ENCODE results near the gene FRY.

FRY gene

DNA sequence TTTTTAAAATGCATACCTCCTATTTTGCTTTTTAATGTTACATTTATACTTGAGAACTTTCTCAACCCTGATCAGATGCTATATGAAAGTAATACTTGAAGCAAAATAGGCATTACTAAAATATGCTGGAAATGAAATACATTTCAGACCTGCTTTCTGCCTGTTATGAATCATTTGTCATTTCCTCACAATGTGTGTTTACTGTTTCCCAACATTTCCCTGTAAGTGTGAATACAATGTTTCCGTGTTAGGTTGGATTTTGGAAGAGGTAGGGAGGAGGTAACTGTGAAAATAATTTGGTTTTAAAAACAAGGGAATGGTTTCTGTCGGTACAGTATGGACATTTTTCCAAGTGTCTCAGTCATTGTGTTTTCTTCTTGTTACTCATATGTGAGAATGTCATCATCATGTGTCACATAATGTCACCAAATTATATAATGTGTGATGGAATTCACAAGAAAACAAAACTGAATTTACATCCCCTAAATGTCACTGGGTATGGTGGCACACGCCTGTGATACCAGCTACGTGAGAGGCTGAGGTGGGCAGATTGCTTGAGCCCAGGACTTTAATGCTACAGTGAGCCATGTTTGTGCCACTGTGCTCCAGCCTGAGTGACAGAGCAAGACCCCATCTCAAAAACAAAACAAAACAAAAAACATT, 240.6 kb downstream of the FRY start:
- DNase-seq = no peak

DNA sequence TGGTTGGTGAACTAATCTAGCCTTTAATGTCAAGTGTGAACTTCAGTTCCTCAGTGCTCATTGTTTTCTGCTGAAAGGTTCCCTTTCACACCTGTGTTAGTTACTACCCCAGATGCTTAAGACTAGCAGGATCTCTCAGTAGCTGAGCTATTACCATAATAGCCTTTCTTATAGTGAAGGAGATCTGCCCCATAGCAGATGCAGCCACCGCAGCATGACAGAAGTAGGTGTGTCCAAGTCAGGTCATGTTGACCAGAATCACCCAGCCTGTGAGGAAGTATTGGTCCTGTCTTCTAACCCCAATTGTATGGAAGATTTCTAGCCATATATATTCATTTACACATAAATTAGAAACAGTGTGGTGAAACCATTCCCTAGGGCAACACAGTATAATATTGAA, 246.3 kb downstream of the FRY start:
- no peak for DNase-seq

GRCh38 chr13:32278426-32278825, 246.9 kb downstream of the FRY start:
- no peak for DNase-seq

- no peak for DNase-seq
Measured at GRCh38 chr13:32281096-32281495, 249.5 kb downstream of the FRY start.

DNA sequence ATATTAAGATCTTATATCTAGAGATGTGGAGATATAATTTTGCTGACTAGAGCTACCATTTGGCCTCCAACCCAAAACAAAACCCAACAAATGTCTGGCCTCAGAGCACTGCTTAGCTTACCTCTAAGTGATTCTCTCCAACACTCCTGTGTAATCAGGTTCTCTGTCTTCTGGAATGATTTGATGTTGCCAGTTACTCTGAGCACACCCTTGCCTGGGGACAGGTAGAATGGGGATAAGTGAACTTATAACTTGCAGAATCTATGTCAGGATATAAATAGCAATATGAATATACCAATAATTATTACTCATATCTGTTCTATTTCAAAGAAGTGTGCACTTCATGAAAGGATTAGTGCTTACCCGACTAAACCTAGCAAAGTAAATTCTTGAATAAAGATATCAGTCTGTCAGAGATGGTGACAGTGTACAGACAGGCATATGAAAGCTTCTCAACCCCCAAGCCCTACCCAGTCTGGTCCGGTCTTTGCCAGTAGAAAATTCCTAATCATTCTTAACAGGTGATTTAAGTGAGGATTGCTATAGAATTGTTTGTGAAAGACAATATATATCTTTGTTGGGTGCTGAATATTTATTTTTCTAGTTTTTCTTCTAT, 250.6 kb downstream of the FRY start:
- no peak for DNase-seq

- no peak for DNase-seq
Measured at GRCh38 chr13:32284927-32285632, 253.5 kb downstream of the FRY start.

- no peak for DNase-seq
Measured at GRCh38 chr13:32285633-32285965, 254.0 kb downstream of the FRY start.

- DNase-seq = no peak
Measured at GRCh38 chr13:32297206-32297605, 265.6 kb downstream of the FRY start.

- no peak for DNase-seq
Measured at GRCh38 chr13:32298695-32299094, 267.1 kb downstream of the FRY start.

- no peak for DNase-seq
Measured at GRCh38 chr13:32299893-32300292, 268.3 kb downstream of the FRY start.

DNA sequence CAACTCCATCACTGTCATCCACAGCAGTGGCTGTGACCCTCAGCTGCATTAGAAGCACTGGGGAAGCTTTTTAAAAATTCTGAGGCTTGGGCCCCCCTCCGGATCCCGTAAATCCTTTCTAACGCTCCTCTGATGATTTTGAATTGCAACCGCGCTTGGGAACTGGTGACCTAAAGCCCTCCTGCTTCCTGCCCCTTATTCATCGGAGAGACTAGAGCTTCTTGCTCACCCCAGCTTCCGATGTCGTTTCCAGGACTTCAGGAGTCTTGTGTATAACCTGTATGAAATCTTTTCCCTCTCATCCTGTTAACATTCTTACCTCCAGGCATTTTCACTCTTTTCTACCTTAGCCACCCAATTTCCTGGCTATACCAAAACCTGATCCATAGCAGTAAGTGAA, 268.8 kb downstream of the FRY start:
- DNase-seq = no peak

DNA sequence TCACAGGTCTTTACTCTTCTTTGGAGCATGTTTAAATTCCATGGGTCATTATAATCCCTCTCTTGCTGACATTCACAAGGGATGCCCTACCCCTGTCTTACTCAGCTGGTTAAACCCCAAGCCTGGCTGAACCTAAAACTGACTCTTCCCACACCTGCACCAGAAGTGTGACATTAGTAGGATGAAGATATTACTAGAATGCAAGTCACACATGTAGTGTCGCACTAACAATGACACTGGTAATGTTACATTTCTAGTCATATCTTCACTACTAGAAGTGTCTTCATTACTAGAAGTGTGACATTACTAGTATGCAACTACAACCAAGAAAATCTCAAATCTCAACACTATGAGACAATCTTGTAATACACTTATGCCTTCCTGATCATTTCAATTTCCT, 269.3 kb downstream of the FRY start:
- no peak for DNase-seq

GRCh38 chr13:32302461-32302860, 270.9 kb downstream of the FRY start:
- DNase-seq = no peak

DNA sequence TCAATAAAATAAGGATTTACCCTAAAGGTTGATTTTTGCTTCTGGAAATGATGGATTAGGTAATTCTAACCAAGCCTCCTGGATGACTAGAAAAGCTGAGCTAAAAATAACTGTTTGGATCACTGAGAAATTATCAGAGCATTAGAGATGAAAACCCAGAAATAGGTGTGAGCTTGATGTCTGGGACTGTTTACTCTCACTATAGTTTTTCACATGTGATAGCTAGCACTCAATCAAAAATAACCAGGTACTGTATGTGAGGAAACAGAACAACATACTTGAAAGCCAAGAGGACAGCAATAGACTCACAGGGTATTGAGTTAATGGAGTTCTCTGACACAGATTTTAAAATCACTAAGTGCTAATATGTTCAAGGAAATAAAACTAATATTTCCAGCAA, 274.1 kb downstream of the FRY start:
- DNase-seq = no peak

DNA sequence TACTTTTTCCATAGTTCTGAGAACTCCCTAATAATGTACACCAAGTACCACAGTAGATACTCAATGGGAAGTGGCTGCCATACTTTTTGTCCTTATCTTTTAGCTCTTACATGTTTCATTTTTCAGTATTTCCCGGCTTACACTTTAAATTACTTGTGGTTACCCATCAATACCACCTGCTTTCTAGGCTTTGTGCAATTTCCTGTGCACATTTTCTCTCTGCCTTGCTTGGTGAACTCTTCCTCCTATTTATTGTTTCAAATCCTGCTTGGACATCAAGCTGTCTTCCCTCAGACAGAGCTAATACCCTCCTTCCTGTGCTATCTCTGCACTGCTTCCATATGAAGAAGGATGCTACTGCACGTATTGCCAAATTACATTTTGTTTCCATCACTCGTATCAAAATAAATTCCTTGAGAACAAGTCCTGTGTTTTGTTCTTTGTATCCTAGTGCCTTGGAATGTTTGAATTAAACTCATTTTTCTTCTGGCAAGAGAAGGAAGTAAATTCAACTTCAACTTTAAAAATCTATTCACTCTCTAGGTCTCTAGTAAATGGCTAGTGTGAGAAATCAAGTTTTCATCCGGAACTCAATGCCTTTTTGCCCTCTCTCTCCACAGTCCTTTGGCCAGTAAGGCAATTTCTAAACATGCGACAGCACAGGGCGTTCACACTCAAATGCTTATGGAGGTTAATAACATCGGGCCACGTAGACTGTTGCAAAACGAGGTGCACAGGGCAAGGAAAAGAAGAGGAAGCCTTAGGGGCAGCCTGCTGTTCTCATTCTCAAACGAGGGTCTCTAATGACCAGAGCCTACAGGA, 277.9 kb downstream of the FRY start:
- no peak for DNase-seq

DNA sequence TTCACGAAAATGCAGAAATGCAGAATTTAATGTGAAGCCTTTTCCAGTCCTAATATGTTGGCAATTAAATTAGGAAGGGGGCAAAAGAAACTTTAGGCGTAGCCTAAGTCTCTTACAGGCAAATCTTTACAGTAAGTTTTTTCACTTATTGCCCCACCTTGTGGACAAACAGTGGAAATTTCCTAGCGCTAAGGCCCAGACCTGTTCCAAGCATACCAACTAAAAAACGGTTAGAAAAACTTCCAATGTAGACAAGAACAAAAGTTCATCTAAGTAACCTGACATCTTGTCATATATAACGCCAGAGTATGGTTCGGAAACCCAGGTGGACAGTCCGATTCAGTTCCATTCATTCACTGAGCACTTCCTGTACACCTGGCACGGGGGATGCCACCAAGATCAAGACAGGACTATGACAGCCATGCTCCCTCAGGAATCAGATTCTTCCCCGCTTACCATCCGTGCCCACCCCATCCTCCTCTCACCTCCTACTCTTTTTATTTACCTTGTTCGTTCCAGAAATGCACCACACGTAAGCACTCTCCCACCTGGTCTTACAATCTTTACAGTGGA, 278.6 kb downstream of the FRY start:
- DNase-seq = no peak

DNA sequence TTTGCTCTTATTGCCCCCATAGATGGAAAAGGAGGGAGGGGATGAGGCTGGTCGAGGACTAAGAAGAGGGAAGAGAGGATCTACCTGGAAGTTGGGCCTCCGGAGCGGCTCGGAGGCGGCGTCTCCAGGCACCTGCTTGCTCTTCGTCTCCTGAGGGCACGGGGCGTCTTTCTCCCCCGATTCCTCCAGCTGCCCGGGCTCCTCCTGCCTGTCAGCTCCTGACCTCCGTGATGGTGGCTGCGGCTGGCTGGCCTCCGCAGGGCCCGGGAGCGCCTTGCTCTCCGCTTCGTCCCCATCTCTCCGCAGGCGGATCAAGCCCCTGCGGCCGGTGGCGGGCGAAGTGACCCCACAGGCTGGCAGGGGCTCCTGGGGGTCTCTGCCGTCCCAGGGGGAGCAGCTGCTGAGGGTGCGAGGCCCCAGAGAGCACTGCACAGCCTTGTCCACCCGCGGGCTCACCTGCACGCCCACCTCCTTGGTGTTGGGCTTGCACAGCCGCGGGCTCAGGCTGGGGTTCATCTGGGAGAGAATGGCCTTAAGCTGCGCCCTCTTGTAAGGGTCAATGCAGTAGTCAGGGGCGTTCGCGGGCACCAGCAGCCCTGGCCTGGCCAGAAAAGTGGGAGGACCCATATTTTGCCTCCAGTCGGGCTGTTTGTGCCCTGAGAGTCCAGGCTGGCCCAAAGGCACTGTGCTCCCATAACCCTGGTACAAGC, 279.8 kb downstream of the FRY start:
- DNase-seq = no peak

GRCh38 chr13:32314271-32315237, 283.0 kb downstream of the FRY start:
- DNase-seq = peak; percentile 40 to 49

GRCh38 chr13:32315238-32316027, 283.9 kb downstream of the FRY start, which contains the start of the genes BRCA2 and ZAR1L:
Gene BRCA2, plus strand, starts transcription at chr13:32315508. Its CDS starts 953 bp downstream, at chr13:32316461.
Gene ZAR1L, minus strand, starts transcription at chr13:32315363. Its CDS starts 3,438 bp downstream, at chr13:32311925.
- DNase-seq = peak; percentile 78 to 79

DNA sequence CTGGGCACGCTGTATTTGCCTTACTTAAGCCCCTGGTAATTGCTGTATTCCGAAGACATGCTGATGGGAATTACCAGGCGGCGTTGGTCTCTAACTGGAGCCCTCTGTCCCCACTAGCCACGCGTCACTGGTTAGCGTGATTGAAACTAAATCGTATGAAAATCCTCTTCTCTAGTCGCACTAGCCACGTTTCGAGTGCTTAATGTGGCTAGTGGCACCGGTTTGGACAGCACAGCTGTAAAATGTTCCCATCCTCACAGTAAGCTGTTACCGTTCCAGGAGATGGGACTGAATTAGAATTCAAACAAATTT, 284.4 kb downstream of the FRY start:
- no peak for DNase-seq

Measured in stimulated activated CD4-positive, alpha-beta T cell treated with anti-CD3 and anti-CD28 coated beads, Interleukin-2, amount 100 ng/mL, for 48 hours (primary cell).